Colonic mucosa (tissue), 4 donors: Measurements from ENCODE around the gene C10orf62. TPM values are rescaled to one million over a fixed set of nuclear protein-coding genes. Genes with fewer than 3 reads are reported as not detected.

Source experiments
- DNase-seq: peaks from one replicate; pipeline ENCODE4 v3.0.0-alpha.2; 2020
- H3K27ac ChIP-seq: fragments of 200-600 bp; one replicate; pipeline ENCODE4 v1.8.0; 2021
- H3K27me3 ChIP-seq: fragments of 200-600 bp; one replicate; pipeline ENCODE4 v1.8.0; 2021
- H3K36me3 ChIP-seq: fragments of 200-600 bp; one replicate; pipeline ENCODE4 v1.8.0; 2021
- H3K4me1 ChIP-seq: fragments of 200-600 bp; one replicate; pipeline ENCODE4 v1.8.0; 2021; ENCODE audit warnings: mild to moderate bottlenecking
- H3K4me3 ChIP-seq: fragments of 200-600 bp; one replicate; pipeline ENCODE4 v1.8.0; 2021
- H3K9ac ChIP-seq, 2 donors: one replicate each; pipeline ENCODE4 v1.7.0; 2013; ENCODE audit warnings: control low read depth in 2 of 2, low read depth in 2 of 2, low read length in 2 of 2
- H3K9me3 ChIP-seq: fragments of 200-600 bp; one replicate; pipeline ENCODE4 v1.8.0; 2021
- CTCF ChIP-seq: fragments of 200-600 bp; IDR thresholded peaks from one replicate; pipeline ENCODE4 v1.8.0; 2022; ENCODE audit warnings: antibody characterized with exemption, mild to moderate bottlenecking
- intact Hi-C: fragments of 100-400 bp; cut with DNase I; formaldehyde crosslinking; loops from one replicate; pipeline ENCODE4 v1.14.1; 2022
- total RNA-seq, 2 donors: library from RNA; stranded (reverse); fragmentation: NEBNext Ultra II Directional in 1 of 2; extraction: Animal tissue kit (Norgen Biotek cat#: 25700) in 1 of 2; gene quantifications; one replicate each; pipeline ENCODE4 v1.2.1, GENCODE V29; 2021
- donor health status: healthy.
- donor health status: DM: no; HTN: no; CAD: no.
- donor health status: DM: no; HTN: no; CAD: no.

The C10orf62 gene
- total RNA-seq, 2 donors from 2014 or later = not detected

GRCh38 chr10:97618733-97619132, 29.2 kb downstream of the C10orf62 start:
- Histone ChIP-seq H3K27ac (no peak overlapping the region), H3K9me3 (no peaks in the 10 kb centered on the region), H3K9ac (no peak overlapping the region), H3K4me1 (no peaks in the 10 kb centered on the region), H3K4me3 (no peak overlapping the region), H3K27me3 (no peaks in the 10 kb centered on the region), H3K36me3 (no peaks in the 10 kb centered on the region)
- intact Hi-C loops = no loop called here
- DNase-seq = no peak
- TF ChIP-seq CTCF = no peak

- Histone ChIP-seq H3K27ac (no peak overlapping the region), H3K4me3 (no peak overlapping the region), H3K36me3 (no peaks in the 10 kb centered on the region), H3K9me3 (no peaks in the 10 kb centered on the region), H3K9ac (no peak overlapping the region), H3K27me3 (no peaks in the 10 kb centered on the region), H3K4me1 (no peaks in the 10 kb centered on the region)
- intact Hi-C loops = no loop called here
- no peak for TF ChIP-seq CTCF
- DNase-seq = no peak
Measured at GRCh38 chr10:97623277-97623676, 33.8 kb downstream of the C10orf62 start.

- Histone ChIP-seq H3K27ac (no peak overlapping the region), H3K9me3 (no peaks in the 10 kb centered on the region), H3K4me1 (no peaks in the 10 kb centered on the region), H3K36me3 (no peaks in the 10 kb centered on the region), H3K27me3 (no peaks in the 10 kb centered on the region), H3K4me3 (no peak overlapping the region), H3K9ac (no peak overlapping the region)
- intact Hi-C loops = no loop called here
- TF ChIP-seq CTCF = no peak
- no peak for DNase-seq
Measured at GRCh38 chr10:97627731-97628130, 38.2 kb downstream of the C10orf62 start.

- Histone ChIP-seq H3K4me3 (no peak overlapping the region), H3K9me3 (no peaks in the 10 kb centered on the region), H3K27ac (no peak overlapping the region), H3K27me3 (no peaks in the 10 kb centered on the region), H3K36me3 (no peaks in the 10 kb centered on the region), H3K9ac (no peak overlapping the region), H3K4me1 (no peaks in the 10 kb centered on the region)
- no peak for TF ChIP-seq CTCF
- DNase-seq = no peak
- intact Hi-C loops = no loop called here
Measured at GRCh38 chr10:97628228-97628627, 38.7 kb downstream of the C10orf62 start.

GRCh38 chr10:97629289-97629688, 39.8 kb downstream of the C10orf62 start:
- no peak for DNase-seq
- H3K27me3 ChIP-seq = no peaks in the 10 kb centered on the region
- no peak overlapping the region for H3K9ac ChIP-seq
- H3K36me3 ChIP-seq = no peaks in the 10 kb centered on the region
- H3K4me3 ChIP-seq = no peak overlapping the region
- intact Hi-C loops = no loop called here
- TF ChIP-seq CTCF = no peak
- H3K4me1 ChIP-seq = no peaks in the 10 kb centered on the region
- H3K27ac ChIP-seq = no peak overlapping the region
- no peaks in the 10 kb centered on the region for H3K9me3 ChIP-seq

- Histone ChIP-seq H3K9me3 (no peaks in the 10 kb centered on the region), H3K9ac (no peak overlapping the region), H3K4me3 (no peak overlapping the region), H3K27ac (no peak overlapping the region), H3K4me1 (no peaks in the 10 kb centered on the region), H3K36me3 (no peaks in the 10 kb centered on the region), H3K27me3 (no peaks in the 10 kb centered on the region)
- no peak for DNase-seq
- intact Hi-C loops = no loop called here
- no peak for TF ChIP-seq CTCF
Measured at GRCh38 chr10:97631098-97631497, 41.6 kb downstream of the C10orf62 start.
